ACHN (cell line): ENCODE data around the gene OGFOD3.
"Not testable (repeated sequence)": the region's sequence is repeated elsewhere in the genome, so short reads cannot be mapped to it uniquely, and the experiment has no call there.

Experiments
- DNase-seq: peaks from one replicate; pipeline ENCODE4 v3.0.0-alpha.2; 2015
- in situ Hi-C: cut with HindIII; loops from 2 replicates; pipeline ENCODE4 v1.10.0; 2017; ENCODE audit warnings: low sequenced_read_pairs, low pct_ligation_motif_present, low pct_unique_long_range_greater_than_20kb

Gene OGFOD3

GRCh38 chr17:82412535-82413520 is 5.6 kb downstream of the OGFOD3 start:
- in situ Hi-C loops: no loop called here
- no peak for DNase-seq

GRCh38 chr17:82412081-82412480 is 6.3 kb downstream of the OGFOD3 start:
- DNase-seq, in situ Hi-C loops: not testable (repeated sequence)

GRCh38 chr17:82411396-82412053 is 6.9 kb downstream of the OGFOD3 start:
- DNase-seq: no peak
- in situ Hi-C loops: no loop called here

GRCh38 chr17:82410014-82410716 is 8.2 kb downstream of the OGFOD3 start:
- in situ Hi-C loops: no loop called here
- DNase-seq: no peak

GRCh38 chr17:82408938-82409318 is 9.5 kb downstream of the OGFOD3 start:
- DNase-seq: no peak
- in situ Hi-C loops: no loop called here

- in situ Hi-C loops: no loop called here
- DNase-seq: no peak
Measured at GRCh38 chr17:82408288-82408937, 10.0 kb downstream of the OGFOD3 start.

GRCh38 chr17:82407255-82407654 is 11.1 kb downstream of the OGFOD3 start:
- DNase-seq: peak; percentile 60
- in situ Hi-C loops: no loop called here

GRCh38 chr17:82406131-82406671 is 12.2 kb downstream of the OGFOD3 start:
- no peak for DNase-seq
- in situ Hi-C loops: no loop called here

GRCh38 chr17:82405051-82405450 is 13.3 kb downstream of the OGFOD3 start:
- in situ Hi-C loops: no loop called here
- no peak for DNase-seq

GRCh38 chr17:82403662-82404660 is 14.4 kb downstream of the OGFOD3 start:
- no peak for DNase-seq
- in situ Hi-C loops: no loop called here

- DNase-seq: peak; percentile 84
Measured at GRCh38 chr17:82402865-82403264, 15.5 kb downstream of the OGFOD3 start.

GRCh38 chr17:82400830-82401229 is 17.6 kb downstream of the OGFOD3 start:
- DNase-seq: no peak
- in situ Hi-C loops: no loop called here

More at GRCh38 chr17:82402865-82403264, 15.5 kb downstream of the OGFOD3 start:
- in situ Hi-C loops: no loop called here

GRCh38 chr17:82400206-82400605 is 18.2 kb downstream of the OGFOD3 start:
- DNase-seq: no peak
- in situ Hi-C loops: no loop called here

- no peak for DNase-seq
- in situ Hi-C loops: no loop called here
Measured at GRCh38 chr17:82399601-82400101, 18.7 kb downstream of the OGFOD3 start.

GRCh38 chr17:82399041-82399441 is 19.3 kb downstream of the OGFOD3 start:
- in situ Hi-C loops: no loop called here
- no peak for DNase-seq

- in situ Hi-C loops: no loop called here
Measured at GRCh38 chr17:82397449-82398335, 20.7 kb downstream of the OGFOD3 start.

More at GRCh38 chr17:82397449-82398335, 20.7 kb downstream of the OGFOD3 start:
- no peak for DNase-seq
